Tibial nerve (tissue), 4 donors: ENCODE measurements around the gene OTOA.

Experiments used
- CTCF ChIP-seq, 5 experiments: fragments of 200-600 bp in 3 of 5; fragments of 450-650 bp in 2 of 5; sonication (generic) in 3 of 5; IDR thresholded peaks; one replicate each; pipeline ENCODE4 v1.5.1; 2016 to 2019; ENCODE audit warnings: antibody characterized with exemption in 5 of 5, mild to moderate bottlenecking in 3 of 5, moderate library complexity in 2 of 5
- EP300 ChIP-seq, 2 donors: sonication (generic); formaldehyde crosslinking; IDR thresholded peaks; one replicate each; pipeline ENCODE4 v1.6.1; 2017; ENCODE audit warnings: antibody characterized with exemption in 2 of 2, mild to moderate bottlenecking in 1 of 2
- POLR2A ChIP-seq, 2 donors: fragments of 450-650 bp; IDR thresholded peaks; one replicate each; pipeline ENCODE4 v1.6.1; 2017; ENCODE audit warnings: antibody characterized with exemption in 2 of 2, mild to moderate bottlenecking in 2 of 2, moderate library complexity in 2 of 2

- TF ChIP-seq POLR2A (IDR thresholded peaks at IDR 0.05) (no peak), CTCF (IDR thresholded peaks at IDR 0.05) (no peak), EP300 (IDR thresholded peaks at IDR 0.05) (no peak)
Observed at GRCh38 chr16:21634216-21634615, 29.6 kb upstream of the OTOA start.
